Limb (tissue), 2 donors: ENCODE results near the gene AGRN.
"Not testable (repeated sequence)": the region's sequence is repeated elsewhere in the genome, so short reads cannot be mapped to it uniquely, and the experiment has no call there.

Experiments used
- DNase-seq, 2 donors: peaks; one replicate each; pipeline ENCODE4 v3.0.0-alpha.2; 2016; ENCODE audit errors: extremely low spot score in 2 of 2

The AGRN gene

DNA sequence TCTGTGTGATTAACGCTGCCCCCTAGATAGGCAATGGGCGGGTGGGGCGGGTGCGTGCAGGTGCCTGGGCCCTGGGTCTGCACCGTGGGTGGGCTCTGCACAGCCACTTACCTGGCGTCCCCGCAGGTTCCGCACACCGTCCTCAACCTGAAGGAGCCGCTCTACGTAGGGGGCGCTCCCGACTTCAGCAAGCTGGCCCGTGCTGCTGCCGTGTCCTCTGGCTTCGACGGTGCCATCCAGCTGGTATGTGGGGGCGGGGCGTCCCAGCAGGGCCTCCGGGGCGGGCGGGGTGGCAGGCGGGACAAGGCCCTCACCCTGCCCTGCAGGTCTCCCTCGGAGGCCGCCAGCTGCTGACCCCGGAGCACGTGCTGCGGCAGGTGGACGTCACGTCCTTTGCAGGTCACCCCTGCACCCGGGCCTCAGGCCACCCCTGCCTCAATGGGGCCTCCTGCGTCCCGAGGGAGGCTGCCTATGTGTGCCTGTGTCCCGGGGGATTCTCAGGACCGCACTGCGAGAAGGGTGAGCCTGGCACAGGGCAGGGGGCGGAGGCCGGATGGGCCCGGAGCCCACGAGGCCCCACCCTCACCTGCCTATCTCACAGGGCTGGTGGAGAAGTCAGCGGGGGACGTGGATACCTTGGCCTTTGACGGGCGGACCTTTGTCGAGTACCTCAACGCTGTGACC lies 31.3 kb downstream of the AGRN start:
- DNase-seq = no peak

DNA sequence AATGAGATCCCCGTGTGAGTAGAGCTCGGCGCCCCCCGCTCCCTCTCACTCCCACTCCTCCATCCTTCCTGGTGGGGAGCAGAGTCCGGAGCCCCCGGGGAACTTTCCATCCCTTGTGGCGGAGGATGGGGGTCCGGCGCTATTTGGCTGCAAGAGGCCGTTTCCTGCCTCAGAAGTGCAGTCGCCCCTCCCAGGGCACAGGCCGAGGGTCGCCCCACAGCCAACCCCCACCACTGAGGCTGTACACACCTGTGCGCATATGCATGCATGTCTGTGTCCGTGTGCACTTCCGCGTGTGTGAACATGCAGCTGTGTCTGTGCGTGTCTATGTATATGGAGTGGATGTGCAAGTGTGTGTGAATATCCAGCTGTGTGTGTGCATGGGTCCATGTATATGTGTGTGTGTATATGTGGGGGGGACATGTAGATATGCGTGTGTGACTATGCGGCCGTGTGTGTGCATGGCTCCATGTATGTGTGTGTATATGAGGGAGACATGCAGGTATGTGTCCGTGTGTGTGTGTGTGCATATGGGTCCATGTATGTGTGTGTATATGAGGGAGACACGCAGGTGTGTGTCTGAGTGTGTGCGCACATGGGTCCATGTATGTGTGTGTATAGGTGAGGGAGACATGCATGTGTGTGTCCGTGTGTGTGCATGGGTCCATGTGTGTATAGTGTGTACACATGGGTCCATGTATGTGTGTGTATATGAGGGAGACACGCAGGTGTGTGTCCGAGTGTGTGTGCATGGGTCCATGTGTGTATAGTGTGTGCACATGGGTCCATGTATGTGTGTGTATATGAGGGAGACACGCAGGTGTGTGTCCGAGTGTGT lies 32.3 kb downstream of the AGRN start:
- DNase-seq = no peak

DNA sequence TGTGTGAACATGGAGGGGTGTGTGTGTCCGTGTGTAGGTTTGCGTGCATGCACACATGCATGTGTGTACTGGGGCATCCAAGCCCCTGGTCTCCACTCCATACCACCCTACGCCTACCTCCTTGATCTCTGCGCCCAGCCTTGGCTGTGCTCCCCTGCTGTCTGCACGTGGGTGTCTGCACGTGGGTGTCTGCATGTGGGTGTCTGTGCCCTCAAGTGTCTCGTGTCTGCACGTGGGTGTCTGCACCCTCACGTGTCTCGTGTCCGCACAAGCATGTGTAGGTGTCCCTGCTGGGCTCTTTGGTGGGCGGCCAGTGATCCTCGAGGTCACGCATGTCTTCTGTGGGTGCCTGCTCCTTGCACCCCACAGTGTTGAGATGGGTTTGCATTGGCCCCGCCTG lies 33.1 kb downstream of the AGRN start:
- DNase-seq = no peak

DNA sequence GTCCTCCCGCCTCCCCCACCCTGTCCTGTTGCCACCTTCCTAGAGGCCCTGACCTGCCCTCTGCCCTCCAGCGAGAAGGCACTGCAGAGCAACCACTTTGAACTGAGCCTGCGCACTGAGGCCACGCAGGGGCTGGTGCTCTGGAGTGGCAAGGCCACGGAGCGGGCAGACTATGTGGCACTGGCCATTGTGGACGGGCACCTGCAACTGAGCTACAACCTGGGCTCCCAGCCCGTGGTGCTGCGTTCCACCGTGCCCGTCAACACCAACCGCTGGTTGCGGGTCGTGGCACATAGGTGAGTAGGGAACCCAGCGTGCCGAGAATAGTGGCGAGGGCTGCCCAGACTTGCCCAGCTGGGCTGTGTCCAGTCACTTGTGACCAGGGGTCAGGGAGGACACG lies 33.8 kb downstream of the AGRN start:
- no peak for DNase-seq

DNA sequence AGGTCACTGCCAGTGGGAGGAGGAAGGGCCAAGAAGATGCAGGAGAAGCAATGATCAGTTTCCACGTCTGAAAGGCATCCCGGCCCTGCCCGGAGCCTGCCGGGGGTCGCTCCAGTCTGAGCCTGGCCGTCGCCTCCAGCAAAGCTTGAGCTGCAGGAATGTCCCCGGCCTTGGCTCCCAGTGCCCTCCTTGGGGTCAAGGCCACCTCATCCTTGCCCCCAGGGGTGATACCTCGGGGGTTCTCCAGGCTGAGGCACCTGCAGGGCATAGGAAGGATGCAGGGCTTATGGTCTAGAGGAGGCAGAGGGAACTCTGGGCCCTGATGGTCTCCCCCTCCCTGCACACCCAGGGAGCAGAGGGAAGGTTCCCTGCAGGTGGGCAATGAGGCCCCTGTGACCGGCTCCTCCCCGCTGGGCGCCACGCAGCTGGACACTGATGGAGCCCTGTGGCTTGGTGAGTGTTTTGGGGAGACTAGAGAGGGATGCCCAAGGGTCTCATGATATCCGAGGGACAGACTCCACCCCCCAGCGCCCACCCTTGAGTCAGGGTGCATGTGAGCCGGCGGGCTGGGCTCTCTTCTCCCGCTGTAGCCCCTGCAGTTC lies 34.3 kb downstream of the AGRN start:
- no peak for DNase-seq

DNA sequence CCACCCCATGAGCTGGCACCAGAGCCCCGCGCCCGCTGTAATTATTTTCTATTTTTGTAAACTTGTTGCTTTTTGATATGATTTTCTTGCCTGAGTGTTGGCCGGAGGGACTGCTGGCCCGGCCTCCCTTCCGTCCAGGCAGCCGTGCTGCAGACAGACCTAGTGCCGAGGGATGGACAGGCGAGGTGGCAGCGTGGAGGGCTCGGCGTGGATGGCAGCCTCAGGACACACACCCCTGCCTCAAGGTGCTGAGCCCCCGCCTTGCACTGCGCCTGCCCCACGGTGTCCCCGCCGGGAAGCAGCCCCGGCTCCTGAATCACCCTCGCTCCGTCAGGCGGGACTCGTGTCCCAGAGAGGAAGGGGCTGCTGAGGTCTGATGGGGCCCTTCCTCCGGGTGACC lies 35.1 kb downstream of the AGRN start:
- DNase-seq = no peak

DNA sequence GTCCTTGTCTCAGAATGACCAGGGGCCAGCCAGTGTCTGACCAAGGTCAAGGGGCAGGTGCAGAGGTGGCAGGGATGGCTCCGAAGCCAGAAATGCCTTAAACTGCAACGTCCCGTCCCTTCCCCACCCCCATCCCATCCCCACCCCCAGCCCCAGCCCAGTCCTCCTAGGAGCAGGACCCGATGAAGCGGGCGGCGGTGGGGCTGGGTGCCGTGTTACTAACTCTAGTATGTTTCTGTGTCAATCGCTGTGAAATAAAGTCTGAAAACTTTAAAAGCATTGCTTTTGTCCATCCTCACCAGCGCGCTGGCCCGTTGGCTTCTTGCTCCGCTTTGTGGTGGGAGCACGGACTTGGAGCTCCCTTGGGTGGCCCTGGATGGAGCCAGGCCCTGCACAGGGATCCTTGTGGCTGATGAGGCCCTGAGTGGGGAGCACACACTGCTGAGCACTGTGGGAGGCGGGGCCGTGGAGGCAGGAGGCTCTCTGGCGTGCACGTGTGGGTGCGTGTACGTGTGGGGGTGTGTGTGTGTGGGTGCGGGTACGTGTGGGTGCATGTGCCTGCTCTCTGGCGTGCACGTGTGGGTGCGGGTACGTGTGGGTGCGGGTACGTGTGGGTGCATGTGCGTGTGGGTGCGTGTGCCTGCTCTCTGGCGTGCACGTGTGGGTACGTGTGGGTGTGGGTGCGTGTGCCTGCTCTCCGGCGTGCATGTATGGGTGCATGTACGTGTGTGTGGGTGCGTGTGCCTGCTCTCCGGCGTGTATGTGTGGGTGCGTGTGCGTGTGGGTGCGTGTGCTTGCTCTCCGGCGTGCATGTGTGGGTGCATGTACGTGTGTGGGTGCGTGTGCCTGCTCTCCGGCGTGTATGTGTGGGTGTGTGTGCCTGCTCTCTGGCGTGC lies 36.2 kb downstream of the AGRN start:
- no peak for DNase-seq

DNA sequence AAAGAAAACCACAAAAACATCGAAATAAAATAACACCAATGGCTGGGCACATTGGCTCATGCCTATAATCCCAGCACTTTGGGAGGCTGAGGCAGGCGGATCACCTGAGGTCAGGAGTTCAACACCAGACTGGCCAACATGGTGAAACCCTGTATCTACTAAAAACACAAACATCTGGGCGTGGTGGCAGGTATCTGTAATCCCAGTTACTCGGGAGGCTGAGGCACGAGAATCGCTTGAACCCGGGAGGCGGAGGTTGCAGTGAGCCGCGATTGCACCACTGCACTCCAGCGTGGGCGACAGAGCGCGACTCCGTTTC lies 37.8 kb downstream of the AGRN start:
- DNase-seq = not testable (repeated sequence)

DNA sequence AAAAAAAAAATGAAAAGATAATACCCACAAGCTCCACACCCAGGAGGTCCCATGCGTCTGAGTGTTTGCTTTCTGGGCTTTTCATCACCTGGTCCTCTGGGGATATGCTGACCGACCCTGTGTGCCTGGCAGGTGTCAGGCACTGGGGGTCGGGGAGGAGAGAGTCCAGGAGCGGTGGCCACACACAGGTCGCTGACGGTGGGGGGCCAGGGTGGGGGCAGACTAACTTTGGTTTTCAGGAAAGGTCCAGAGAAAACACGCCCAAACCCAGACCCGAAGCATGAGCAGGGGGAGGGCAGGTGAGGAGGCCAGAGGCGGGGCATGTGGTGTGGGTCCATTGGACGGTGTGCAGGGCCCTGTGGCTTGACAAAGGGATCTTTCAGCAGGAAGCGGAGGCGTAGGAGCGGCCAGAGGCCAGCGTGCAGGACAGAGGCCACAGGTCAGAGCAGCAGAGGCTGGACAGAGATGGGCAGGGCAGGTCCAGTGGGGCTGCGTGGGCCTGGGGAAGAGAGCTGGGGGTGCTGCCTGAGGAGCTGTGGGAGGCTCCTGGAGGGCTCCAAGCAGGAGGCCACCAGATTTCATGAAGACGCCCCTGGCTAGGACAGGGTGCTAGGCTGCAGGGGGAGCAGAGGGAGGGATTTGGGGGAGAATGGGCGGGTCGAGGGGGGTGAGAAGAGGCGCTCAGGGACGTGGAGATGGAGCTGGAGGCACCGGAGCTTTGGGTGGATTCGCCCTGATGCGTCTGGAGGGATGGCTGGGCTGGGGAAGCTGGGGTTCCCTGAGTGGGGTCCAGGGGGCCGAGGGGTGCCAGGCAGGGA lies 38.4 kb downstream of the AGRN start:
- DNase-seq = no peak

DNA sequence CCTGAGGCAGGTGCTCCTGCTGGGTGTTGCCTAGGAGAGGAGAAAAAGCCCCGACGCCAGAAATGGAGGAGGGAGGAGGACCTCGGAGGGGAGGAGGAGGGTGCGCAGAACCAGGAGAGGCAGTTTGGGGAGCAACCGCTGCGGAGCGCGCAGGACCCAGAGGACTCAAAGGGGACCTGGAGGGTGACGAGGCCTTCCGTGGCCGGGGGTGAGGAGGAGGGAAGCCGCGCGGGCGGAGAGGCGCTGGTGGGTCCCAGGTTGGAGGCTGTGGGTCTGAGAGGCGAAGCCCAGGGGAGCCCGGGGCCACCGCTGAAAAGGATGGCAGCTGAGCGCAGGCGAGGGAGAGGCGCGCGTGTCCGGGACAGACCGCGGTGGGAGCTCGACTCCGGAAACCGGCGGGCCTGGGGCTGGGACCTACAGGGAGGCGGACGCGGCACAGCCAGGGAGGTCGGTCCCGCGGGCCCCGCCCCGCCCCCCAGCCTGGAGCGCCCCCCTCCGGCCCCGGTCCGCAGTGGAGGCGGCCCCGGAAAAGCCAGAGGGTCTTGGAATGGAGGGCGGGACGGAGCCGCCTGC lies 39.1 kb downstream of the AGRN start:
- DNase-seq = no peak

DNA sequence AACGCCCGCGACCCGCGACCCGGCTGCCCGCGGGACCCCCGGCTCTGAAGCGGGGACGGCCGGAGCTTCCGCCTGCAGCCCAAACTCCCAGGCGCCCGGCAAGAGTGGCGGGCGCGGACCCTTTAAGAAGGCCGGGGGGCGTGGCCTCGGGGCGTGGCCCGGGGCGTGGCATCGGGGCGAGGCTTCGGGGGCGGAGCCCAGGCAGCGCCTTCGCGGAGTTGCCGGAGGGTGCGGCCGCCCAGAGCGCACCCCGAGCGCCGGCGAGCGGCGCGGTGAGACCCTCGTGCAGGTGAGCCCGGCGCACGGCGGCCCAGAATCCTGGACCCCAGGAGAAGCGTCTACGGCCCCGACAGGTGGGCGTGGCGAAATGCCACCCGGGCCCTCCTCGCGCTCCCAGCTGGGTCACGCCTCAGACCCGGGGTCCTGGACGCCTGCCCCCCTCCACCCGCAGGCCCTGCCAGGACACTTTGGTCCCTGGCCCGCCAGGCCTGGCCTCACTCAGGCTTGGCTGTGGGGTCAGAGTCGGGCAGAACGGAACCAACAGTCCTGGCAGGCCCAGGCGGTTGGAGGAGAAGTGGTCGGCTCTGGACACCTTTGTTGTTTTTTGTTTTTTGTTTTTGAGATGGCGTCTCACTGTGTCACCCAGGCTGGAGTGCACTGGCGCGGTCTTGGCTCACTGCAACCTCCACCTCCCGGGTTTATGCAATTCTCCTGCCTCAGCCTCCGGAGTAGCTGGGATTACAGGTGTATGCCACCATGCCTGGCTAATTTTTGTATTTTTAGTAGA lies 39.8 kb downstream of the AGRN start:
- peak; percentile 36 to 89 for DNase-seq

DNA sequence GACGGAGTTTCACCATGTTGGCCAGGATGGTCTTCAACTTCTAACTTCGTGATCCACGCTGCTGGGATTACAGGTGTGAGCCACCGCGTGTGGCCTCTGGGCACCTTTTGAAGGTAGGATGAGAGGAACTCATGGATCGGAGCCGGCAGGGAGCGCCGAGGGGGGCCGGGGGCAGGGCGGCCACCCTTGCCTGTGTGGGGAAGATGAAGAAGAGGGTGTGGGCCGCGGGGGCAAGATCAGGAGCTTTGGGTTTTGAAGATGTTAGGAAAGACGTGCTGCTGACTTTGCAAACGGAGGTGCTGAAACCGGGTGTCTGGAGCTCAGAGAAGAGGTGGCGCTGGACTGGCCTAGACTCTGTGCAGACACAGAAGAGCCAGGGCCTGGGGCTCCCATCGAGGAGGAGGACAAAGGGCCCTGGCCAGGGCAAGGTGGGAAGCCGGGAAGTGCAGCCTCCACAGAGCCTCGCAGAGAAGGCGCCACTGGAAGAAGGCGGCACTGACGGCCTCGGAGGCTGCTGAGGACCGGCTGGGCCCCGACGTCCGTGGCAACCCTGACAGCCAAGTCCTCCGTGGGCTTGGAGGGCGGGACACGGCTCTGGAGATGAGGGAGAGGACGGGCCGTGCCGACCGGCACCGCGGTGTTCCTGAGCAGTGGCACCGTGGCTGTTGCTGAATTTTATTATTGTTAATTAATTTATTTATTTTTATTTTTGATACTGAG lies 40.5 kb downstream of the AGRN start:
- DNase-seq = no peak

DNA sequence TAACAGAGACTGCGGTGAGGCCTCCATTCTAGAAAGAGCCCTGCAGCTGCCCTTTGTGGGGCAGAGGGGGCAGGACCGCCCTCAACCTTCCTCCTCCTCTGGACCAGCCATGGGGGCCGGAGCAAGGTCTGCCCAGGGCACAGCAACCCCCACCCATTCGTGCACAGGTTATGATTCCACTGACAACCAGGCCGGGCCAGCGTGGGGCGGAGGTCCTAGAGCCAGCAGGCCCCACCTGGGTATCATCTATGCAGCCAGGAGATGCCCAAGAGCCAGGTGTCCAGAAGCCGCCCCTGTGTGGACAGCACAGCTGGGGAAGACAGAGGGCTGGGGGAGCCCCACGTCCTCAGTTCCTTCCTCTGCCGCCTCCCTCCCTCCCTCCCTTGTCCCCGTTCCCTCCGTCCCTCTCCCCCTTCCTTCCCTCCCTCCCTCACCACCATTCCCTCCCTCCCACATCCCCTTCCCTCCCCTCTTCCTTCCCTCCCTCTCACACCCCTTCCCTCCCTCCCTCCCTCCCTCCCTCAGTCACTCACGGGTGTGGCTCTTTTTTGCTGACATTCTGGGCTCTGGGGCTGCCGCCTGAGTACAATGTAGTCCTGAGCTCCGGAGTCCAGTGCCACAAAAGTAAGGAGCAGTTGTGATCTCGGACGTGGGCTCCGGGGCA lies 41.9 kb downstream of the AGRN start:
- no peak for DNase-seq

DNA sequence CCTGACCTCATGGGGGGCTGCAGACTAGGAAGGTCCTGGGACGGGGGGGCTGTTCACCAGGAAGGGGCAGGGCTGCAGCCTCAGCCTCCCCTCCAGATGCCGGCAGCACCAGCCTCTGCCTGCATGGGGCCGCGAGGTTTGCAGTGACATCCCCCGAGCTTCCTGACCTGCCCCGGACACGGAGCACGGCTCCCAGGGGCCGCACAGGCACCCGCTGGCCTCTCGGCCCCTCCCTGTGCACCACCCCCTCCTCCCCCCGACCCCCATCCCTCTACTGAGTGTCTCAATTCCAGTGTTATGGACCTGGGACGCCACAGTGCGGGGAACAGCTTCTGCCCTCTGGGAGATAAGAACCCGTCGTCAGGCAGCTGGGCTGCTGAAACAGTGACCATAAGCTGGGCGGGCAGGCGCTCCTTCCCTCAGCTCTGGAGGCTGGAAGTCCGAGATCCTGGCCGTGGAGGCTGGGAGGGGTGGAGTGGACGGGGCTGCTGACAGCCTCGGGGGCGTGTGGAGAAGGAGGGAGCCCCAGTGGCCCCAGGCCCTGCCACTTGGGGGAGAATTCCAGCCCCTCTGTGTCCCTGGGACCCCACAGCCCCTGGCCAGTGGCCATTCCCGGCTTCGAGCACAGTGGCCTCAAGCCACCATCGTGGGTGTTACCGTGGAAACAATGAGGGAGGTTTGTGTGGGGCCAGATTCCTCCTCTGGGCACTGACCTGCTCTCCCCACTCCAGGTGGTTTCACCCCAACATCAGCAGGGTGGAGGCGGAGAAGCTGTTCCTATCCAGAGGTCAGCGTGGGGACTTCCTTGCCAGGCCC lies 42.6 kb downstream of the AGRN start:
- no peak for DNase-seq

DNA sequence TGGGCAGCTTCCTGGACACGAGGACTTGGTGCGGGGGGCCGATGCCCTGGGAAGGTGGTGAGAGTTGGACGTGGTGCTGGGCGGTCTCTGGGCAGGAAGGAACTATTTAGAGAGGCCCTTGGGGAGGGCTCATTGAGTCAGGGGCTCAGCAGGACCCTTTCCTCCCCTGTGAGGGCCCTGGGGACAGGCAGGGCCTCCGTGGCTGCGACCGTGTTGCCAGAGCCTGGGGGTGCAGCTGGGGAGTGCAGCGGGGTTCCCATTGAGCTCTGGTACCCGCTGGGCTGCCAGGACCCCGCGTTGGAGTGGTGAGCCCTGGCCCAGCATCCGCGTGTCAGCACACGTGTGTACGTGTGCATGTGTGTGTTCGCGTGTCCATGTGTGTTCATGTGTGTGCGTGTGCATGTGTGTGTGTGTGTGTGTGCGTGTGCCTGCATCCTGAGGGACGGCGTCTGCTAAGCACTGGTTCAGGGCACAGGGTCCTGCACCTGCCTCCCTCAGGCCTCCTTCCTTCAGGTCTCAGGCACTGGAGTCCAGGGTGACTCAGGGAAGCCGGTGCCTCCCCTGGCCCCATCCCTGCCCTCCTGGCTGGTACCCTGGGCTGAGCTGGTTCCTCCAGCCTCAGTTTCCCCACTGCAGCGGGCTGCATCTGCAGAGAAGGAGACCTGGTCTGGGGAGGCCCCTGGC lies 43.5 kb downstream of the AGRN start:
- no peak for DNase-seq

DNA sequence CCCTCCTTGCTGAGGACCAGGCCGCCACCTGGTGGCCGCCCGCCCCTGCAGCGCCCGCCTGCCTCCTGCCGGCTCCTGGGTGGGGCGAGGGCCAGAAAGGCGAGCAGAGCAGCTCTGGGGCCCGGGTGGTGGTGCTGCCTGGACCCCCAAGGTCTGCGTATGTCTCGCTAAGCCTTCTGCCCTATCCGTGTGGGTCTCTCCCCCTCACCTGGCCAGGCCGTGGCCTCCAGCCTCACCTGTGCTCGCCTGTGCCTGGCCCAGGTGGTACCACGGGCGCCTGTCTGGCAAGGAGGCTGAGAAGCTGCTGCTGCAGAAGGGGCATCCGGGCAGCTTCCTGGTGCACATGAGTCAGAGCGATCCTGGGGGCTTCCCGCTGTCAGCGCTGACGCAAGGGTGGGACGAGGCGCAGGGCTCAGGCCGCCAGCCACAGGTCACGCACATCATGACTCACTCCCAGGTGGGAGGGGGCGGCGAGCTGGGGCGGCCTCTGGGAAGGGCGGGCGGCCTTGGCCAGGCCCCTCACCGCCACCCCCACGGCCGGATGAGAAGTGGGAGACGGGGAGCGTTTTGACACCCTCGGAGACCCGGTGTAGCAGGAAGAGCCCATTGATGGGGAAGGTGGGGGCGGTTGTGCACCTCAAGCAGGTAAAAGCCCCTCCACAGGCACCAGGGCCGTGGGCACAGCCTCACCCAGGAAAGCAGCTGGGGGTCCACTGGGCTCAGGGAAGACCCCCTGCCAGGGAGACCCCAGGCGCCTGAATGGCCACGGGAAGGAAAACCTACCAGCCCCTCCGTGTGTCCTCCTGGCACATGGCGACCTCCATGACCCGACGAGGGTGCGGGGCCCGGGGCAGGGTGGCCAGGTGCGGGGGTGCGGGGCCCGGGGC lies 44.3 kb downstream of the AGRN start:
- DNase-seq = peak in 1 of 2 donors; percentile 72
